ENCODE data around the gene PRSS57.

- TF ChIP-seq CTCF (conservative IDR thresholded peaks at IDR 0.05 in 1 of 2, IDR thresholded peaks at IDR 0.05 in 1 of 2; ENCODE audit: extremely low read depth in 1 of 2, insufficient read depth in 1 of 2, low read depth in 1 of 2, low read length in 2 of 2) (no peak), EZH2 (IDR thresholded peaks at IDR 0.05; ENCODE audit: borderline replicate concordance, low read length) (no peak)
Measured at GRCh38 chr19:639253-640160, 55.7 kb downstream of the PRSS57 start, which contains the start of gene FGF22.

Measured in mammary epithelial cell (primary cell).